D721Med (cell line): Measurements from ENCODE around the gene SRP19.

Source experiments
- DNase-seq: peaks from one replicate; pipeline ENCODE4 v3.0.0; 2011; ENCODE audit warnings: low spot score; ENCODE audit not compliant: insufficient read length
- FAIRE-seq: peaks from 2 replicates; lab custom pipeline; 2011; peaks lifted over from hg19 to GRCh38; lab: Jason Lieb, UNC
- CTCF ChIP-seq: IDR thresholded peaks from 2 replicates; pipeline ENCODE4 v1.5.1; 2012; ENCODE audit warnings: mild to moderate bottlenecking, control low read depth; ENCODE audit not compliant: insufficient read depth; ENCODE audit errors: missing control alignments

The SRP19 gene

GRCh38 chr5:112860929-112861637 lies at the start of gene SRP19:
TSS of gene SRP19 (plus strand) at chr5:112861287. CDS start at chr5:112861377, 90 bp downstream.
- no peak for FAIRE-seq
- DNase-seq: peak; percentile 81
- TF ChIP-seq CTCF: no peak

GRCh38 chr5:112812549-112812948 lies 48.5 kb upstream of the SRP19 start:
- FAIRE-seq (no peak), DNase-seq (no peak)
- no peak for TF ChIP-seq CTCF

- no peak for DNase-seq
- no peak for TF ChIP-seq CTCF
- no peak for FAIRE-seq
Observed at GRCh38 chr5:112820246-112820645, 40.8 kb upstream of the SRP19 start.

- DNase-seq: no peak
- TF ChIP-seq CTCF: no peak
- no peak for FAIRE-seq
Observed at GRCh38 chr5:112822456-112822855, 38.6 kb upstream of the SRP19 start.

- FAIRE-seq (no peak), DNase-seq (no peak)
- no peak for TF ChIP-seq CTCF
Observed at GRCh38 chr5:112823181-112823580, 37.9 kb upstream of the SRP19 start.

GRCh38 chr5:112823656-112824055 lies 37.4 kb upstream of the SRP19 start:
- no peak for TF ChIP-seq CTCF
- FAIRE-seq (no peak), DNase-seq (no peak)

- no peak for TF ChIP-seq CTCF
Observed at GRCh38 chr5:112824197-112824596, 36.9 kb upstream of the SRP19 start.

More at GRCh38 chr5:112824197-112824596, 36.9 kb upstream of the SRP19 start:
- DNase-seq (no peak), FAIRE-seq (no peak)
